H1 (cell line): ENCODE data around the gene KIAA0319L. TPM values are rescaled to one million over a fixed set of nuclear protein-coding genes. Genes with fewer than 3 reads are reported as not detected.

Source experiments
- CTCF ChIA-PET: fragments of 300-600 bp; sonication (Branson Sonifier 250); formaldehyde crosslinking; loops from one replicate; lab custom pipeline; 2021; ENCODE audit not compliant: partially characterized antibody; lab: Charles Lee
- POLR2A ChIA-PET: fragments of 300-600 bp; sonication (Branson Sonifier 250); formaldehyde crosslinking; loops from one replicate; lab custom pipeline; 2021; ENCODE audit warnings: inconsistent platforms; ENCODE audit not compliant: partially characterized antibody; lab: Charles Lee
- DNase-seq, 2 experiments: peaks; one replicate each; pipeline versions ENCODE4 v3.0.0 to v3.0.0-alpha.2; 2010 to 2022; ENCODE audit warnings: low spot score in 2 of 2, low read depth in 1 of 2, mixed read lengths in 1 of 2
- FAIRE-seq: peaks from 2 replicates; lab custom pipeline; 2011; peaks lifted over from hg19 to GRCh38; lab: Jason Lieb, UNC
- H2AFZ ChIP-seq: 2 replicates; pipeline ENCODE4 v1.8.1; 2012; ENCODE audit warnings: low read length, inconsistent platforms
- H2AK5ac ChIP-seq: 2 replicates; pipeline ENCODE4 v1.6.1; 2013; ENCODE audit warnings: low read depth, low read length
- H2BK120ac ChIP-seq: replicated peaks from 2 replicates; pipeline ENCODE3; 2013; ENCODE audit warnings: low read depth, low read length, inconsistent platforms
- H2BK12ac ChIP-seq: 2 replicates; pipeline ENCODE4 v1.6.1; 2013; ENCODE audit warnings: low read depth, low read length
- H2BK15ac ChIP-seq: 2 replicates; pipeline ENCODE4 v1.6.1; 2013; ENCODE audit warnings: low read length
- H2BK20ac ChIP-seq: 2 replicates; pipeline ENCODE4 v1.6.1; 2013; ENCODE audit warnings: low read length
- H2BK5ac ChIP-seq: 2 replicates; pipeline ENCODE4 v1.6.1; 2013; ENCODE audit warnings: low read depth, low read length
- H3K14ac ChIP-seq: 2 replicates; pipeline ENCODE4 v1.6.1; 2013; ENCODE audit warnings: inconsistent platforms; ENCODE audit not compliant: insufficient read length
- H3K18ac ChIP-seq: 2 replicates; pipeline ENCODE4 v1.6.1; 2013; ENCODE audit warnings: low read length; ENCODE audit errors: extremely low read depth
- H3K23ac ChIP-seq: 2 replicates; pipeline ENCODE4 v1.6.1; 2013; ENCODE audit warnings: inconsistent platforms; ENCODE audit not compliant: insufficient read length
- H3K23me2 ChIP-seq: 2 replicates; pipeline ENCODE4 v1.6.1; 2013; ENCODE audit warnings: low read depth, low read length
- H3K27ac ChIP-seq: 2 replicates; pipeline ENCODE4 v1.6.1; 2011; ENCODE audit warnings: low read depth, low read length, inconsistent platforms
- H3K27me3 ChIP-seq, 4 experiments: replicated peaks in 1 of 4; 1 replicate in 1 of 4; 2 replicates in 3 of 4; pipeline versions ENCODE4 v1.6.1 to v1.8.1; 2011 to 2013; ENCODE audit warnings: low read length in 3 of 4, mild to moderate bottlenecking in 3 of 4, inconsistent platforms in 2 of 4, mixed read lengths in 2 of 4, moderate library complexity in 1 of 4; ENCODE audit not compliant: control insufficient read depth in 3 of 4, insufficient read depth in 3 of 4; ENCODE audit errors: extremely low read depth in 1 of 4
- H3K36me3 ChIP-seq, 4 experiments: 2 replicates each; pipeline versions ENCODE4 v1.6.1 to v1.8.1; 2011 to 2013; ENCODE audit warnings: mild to moderate bottlenecking in 4 of 4, low read length in 3 of 4, moderate library complexity in 2 of 4, control low read depth in 1 of 4, inconsistent platforms in 1 of 4; ENCODE audit not compliant: insufficient read depth in 4 of 4, control insufficient read depth in 2 of 4
- H3K4ac ChIP-seq: replicated peaks from 2 replicates; pipeline ENCODE3; 2013; ENCODE audit warnings: low read length, low read depth, mixed read lengths, inconsistent platforms; ENCODE audit not compliant: insufficient read length
- H3K4me1 ChIP-seq, 4 experiments: replicated peaks in 1 of 4; 1 replicate in 1 of 4; 2 replicates in 3 of 4; pipeline versions ENCODE4 v1.6.1 to v1.8.1; 2011 to 2013; ENCODE audit warnings: low read length in 3 of 4, inconsistent platforms in 2 of 4, mixed read lengths in 1 of 4; ENCODE audit not compliant: insufficient read depth in 4 of 4, control insufficient read depth in 3 of 4
- H3K4me2 ChIP-seq, 2 experiments: 2 replicates each; pipeline versions ENCODE4 v1.6.1 to v1.8.1; 2011 to 2013; ENCODE audit warnings: low read depth in 2 of 2, low read length in 2 of 2, control low read depth in 1 of 2, inconsistent platforms in 1 of 2, mild to moderate bottlenecking in 1 of 2; ENCODE audit not compliant: insufficient read depth in 1 of 2
- H3K4me3 ChIP-seq, 4 experiments: fragments of 200-600, 300-600 bp in 1 of 4; sonication (generic), shearing (Covaris generic), sonication (Bioruptor Twin) in 1 of 4; 2 replicates each; pipeline versions ENCODE4 v1.5.1 to v1.8.1; 2011 to 2016; ENCODE audit warnings: low read length in 4 of 4, low read depth in 3 of 4, control low read depth in 2 of 4, inconsistent platforms in 2 of 4, mild to moderate bottlenecking in 2 of 4, mixed read lengths in 1 of 4, moderate library complexity in 1 of 4; ENCODE audit not compliant: insufficient read depth in 2 of 4; ENCODE audit errors: extremely low read depth in 1 of 4
- H3K56ac ChIP-seq: replicated peaks from 2 replicates; pipeline ENCODE3; 2013; ENCODE audit warnings: low read depth, mild to moderate bottlenecking, mixed read lengths, low read length, inconsistent platforms; ENCODE audit not compliant: insufficient read length
- H3K79me1 ChIP-seq: 2 replicates; pipeline ENCODE4 v1.6.1; 2013; ENCODE audit warnings: low read depth, low read length, control low read depth
- H3K79me2 ChIP-seq, 2 experiments: 2 replicates each; pipeline versions ENCODE4 v1.6.1 to v1.8.1; 2012 to 2013; ENCODE audit warnings: low read length in 2 of 2, mild to moderate bottlenecking in 2 of 2, inconsistent platforms in 1 of 2; ENCODE audit not compliant: insufficient read depth in 2 of 2, control insufficient read depth in 1 of 2
- H3K9ac ChIP-seq, 4 experiments: replicated peaks in 1 of 4; 1 replicate in 1 of 4; 2 replicates in 3 of 4; pipeline versions ENCODE4 v1.6.1 to v1.8.1; 2011 to 2013; ENCODE audit warnings: low read depth in 3 of 4, low read length in 3 of 4, control low read depth in 2 of 4, mild to moderate bottlenecking in 2 of 4, moderate library complexity in 2 of 4, inconsistent platforms in 1 of 4; ENCODE audit errors: extremely low read depth in 1 of 4
- H3K9me3 ChIP-seq, 2 experiments: 2 replicates each; pipeline versions ENCODE4 v1.6.1 to v1.8.1; 2012 to 2013; ENCODE audit warnings: mild to moderate bottlenecking in 2 of 2, moderate library complexity in 2 of 2, control low read depth in 1 of 2, inconsistent platforms in 1 of 2, low read depth in 1 of 2, low read length in 1 of 2, mixed read lengths in 1 of 2; ENCODE audit not compliant: insufficient read depth in 2 of 2
- H4K20me1 ChIP-seq, 2 experiments: replicated peaks in 1 of 2; 2 replicates each; pipeline versions ENCODE3 to v1.8.1; 2011 to 2013; ENCODE audit warnings: inconsistent platforms in 2 of 2, low read length in 2 of 2, mild to moderate bottlenecking in 1 of 2; ENCODE audit not compliant: insufficient read depth in 2 of 2, control insufficient read depth in 1 of 2
- H4K5ac ChIP-seq: 2 replicates; pipeline ENCODE4 v1.6.1; 2013; ENCODE audit warnings: low read length, low read depth, mixed read lengths, inconsistent platforms; ENCODE audit not compliant: insufficient read length
- H4K8ac ChIP-seq: 2 replicates; pipeline ENCODE4 v1.8.0; 2013; ENCODE audit warnings: mild to moderate bottlenecking, moderate library complexity, low read length, inconsistent platforms; ENCODE audit not compliant: insufficient read depth; ENCODE audit errors: extremely low read depth
- H4K91ac ChIP-seq: replicated peaks from 2 replicates; pipeline ENCODE3; 2013; ENCODE audit warnings: low read length, mixed read lengths, inconsistent platforms; ENCODE audit not compliant: insufficient read length
- CBX8 ChIP-seq: fragments of 300-800, 300-1000 bp; sonication (generic); IDR thresholded peaks from 2 replicates; pipeline ENCODE4 v1.7.1; 2016; ENCODE audit warnings: low read depth, low read length, borderline replicate concordance
- CHD2 ChIP-seq: IDR thresholded peaks from 2 replicates; pipeline ENCODE4 v1.6.1; 2012; ENCODE audit warnings: low read length, improper control_type of control experiment
- NANOG ChIP-seq: IDR thresholded peaks from 2 replicates; pipeline ENCODE4 v1.6.1; 2011; ENCODE audit warnings: low read length, low read depth, mild to moderate bottlenecking, inconsistent platforms; ENCODE audit not compliant: insufficient read depth, poor library complexity, severe bottlenecking
- RAD21 ChIP-seq, 2 experiments: IDR thresholded peaks in 1 of 2; conservative IDR thresholded peaks in 1 of 2; 2 replicates each; pipeline ENCODE4 v1.6.1; 2011; ENCODE audit warnings: low read depth in 2 of 2, low read length in 2 of 2, improper control_type of control experiment in 1 of 2, inconsistent platforms in 1 of 2, mild to moderate bottlenecking in 1 of 2, moderate library complexity in 1 of 2
- RFX5 ChIP-seq: IDR thresholded peaks from 2 replicates; pipeline ENCODE4 v1.6.1; 2011; ENCODE audit warnings: low read depth, low read length, improper control_type of control experiment, borderline replicate concordance
- SAP30 ChIP-seq: fragments of 300-600 bp; sonication (generic); IDR thresholded peaks from 2 replicates; pipeline ENCODE4 v1.7.1; 2012; ENCODE audit warnings: low read length, moderate library complexity, mild to moderate bottlenecking, inconsistent platforms; ENCODE audit not compliant: insufficient read depth, insufficient replicate concordance
- SIN3A ChIP-seq, 2 experiments: IDR thresholded peaks in 1 of 2; conservative IDR thresholded peaks in 1 of 2; 2 replicates each; pipeline ENCODE4 v1.6.1; 2011 to 2012; ENCODE audit warnings: low read length in 2 of 2, improper control_type of control experiment in 1 of 2, low read depth in 1 of 2, mild to moderate bottlenecking in 1 of 2
- SP1 ChIP-seq: IDR thresholded peaks from 2 replicates; pipeline ENCODE4 v1.6.1; 2011; ENCODE audit warnings: low read depth, low read length
- SRF ChIP-seq: IDR thresholded peaks from 2 replicates; pipeline ENCODE4 v1.6.1; 2011; ENCODE audit warnings: mild to moderate bottlenecking, low read depth, low read length, moderate library complexity
- SUZ12 ChIP-seq: fragments of 200-600 bp; sonication (generic); IDR thresholded peaks from 2 replicates; pipeline ENCODE4 v1.6.1; 2012; ENCODE audit warnings: mild to moderate bottlenecking, inconsistent platforms, low read length, moderate library complexity, mixed read lengths
- TAF1 ChIP-seq: IDR thresholded peaks from 2 replicates; pipeline ENCODE4 v1.6.1; 2011; ENCODE audit warnings: mild to moderate bottlenecking, low read depth, low read length
- TAF7 ChIP-seq: optimal IDR thresholded peaks from 2 replicates; pipeline ENCODE3; 2011; ENCODE audit warnings: low read depth, mild to moderate bottlenecking, inconsistent platforms, low read length, moderate library complexity, borderline replicate concordance
- TEAD4 ChIP-seq: IDR thresholded peaks from 2 replicates; pipeline ENCODE4 v1.6.1; 2012; ENCODE audit warnings: low read depth, low read length, inconsistent platforms, mixed read lengths
- WGBS, 2 experiments: shearing (Covaris generic) in 1 of 2; methylation state at CpG; one replicate each; pipeline versions ENCODE4 v1.1.6 to v1.1.7; 2013 to 2015; ENCODE audit warnings: low lambda C conversion rate in 2 of 2, mixed read lengths in 2 of 2, inconsistent platforms in 1 of 2, low coverage in 1 of 2, missing lambda C conversion rate in 1 of 2; ENCODE audit not compliant: insufficient replicate concordance in 2 of 2, insufficient coverage in 1 of 2, insufficient read length in 1 of 2; ENCODE audit errors: extremely low coverage in 1 of 2, missing lambda C conversion rate in 1 of 2; 5-methylcytosine and 5-hydroxymethylcytosine counted together
- polyA plus RNA-seq, 7 experiments: library from polyadenylated mRNA; depleted of rRNA in 3 of 7; stranded (reverse) in 5 of 7; unstranded in 2 of 7; fragments of >200 nt in 5 of 7; fragments of 200-250 nt in 2 of 7; gene quantifications; 1 replicate in 5 of 7; 2 replicates in 1 of 7; 4 replicates in 1 of 7; pipeline versions ENCODE4 v1.2.1 to v1.2.3, GENCODE V29; 2011 to 2013; ENCODE audit warnings: missing spikeins in 2 of 7, mixed read lengths in 2 of 7
- total RNA-seq: library from RNA; stranded (reverse); fragmentation: NEBNext Ultra II Directional; extraction: Animal tissue kit (Norgen Biotek cat#: 25700); gene quantifications from 2 replicates; pipeline ENCODE4 v1.2.1, GENCODE V29; 2021

Gene KIAA0319L
- total and polyA plus RNA-seq, 2 of the 8 experiments (the other 6 are each of a cell fraction or from before 2014, with no cell fraction given): 40.1 to 55.7 TPM

DNA sequence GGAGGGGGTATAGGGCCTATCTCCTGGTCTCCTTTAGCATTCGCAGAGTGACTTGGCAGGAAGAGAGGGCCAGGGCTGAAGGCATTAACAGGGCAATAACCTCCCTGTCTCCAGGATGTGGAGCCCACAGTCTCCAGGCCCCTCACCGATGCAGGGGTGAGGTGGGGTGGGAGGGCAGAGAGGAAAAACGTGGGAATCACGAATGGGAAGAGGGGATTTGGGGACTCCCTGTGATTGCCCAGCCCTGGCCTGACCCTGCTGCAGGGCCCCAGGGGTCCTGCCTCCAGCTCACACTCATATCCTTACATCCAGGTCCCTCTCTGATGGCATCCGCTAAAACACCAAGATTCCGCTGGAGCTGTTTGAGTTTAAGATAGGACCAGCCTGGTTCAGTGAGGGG, 30.5 kb upstream of the KIAA0319L start:
- 0 out of 2 replicates have a peak, but pooled peaks cover 2% of the 10 kb centered on the region for H3K79me1 ChIP-seq
- H2AFZ ChIP-seq: no peak overlapping the region
- H3K9me3 ChIP-seq: no peaks in the 10 kb centered on the region
- DNase-seq (no peak), FAIRE-seq (no peak)
- no peaks in the 10 kb centered on the region for H3K79me2 ChIP-seq
- no peak overlapping the region for H4K91ac ChIP-seq
- no peak overlapping the region for H3K4me2 ChIP-seq
- H4K8ac ChIP-seq: no peak overlapping the region
- H3K56ac ChIP-seq: no peak overlapping the region
- POLR2A ChIA-PET: interaction anchor here (1.1 to 1.5 kb wide), 2 partner anchors 10 kb away, joined by 4 read pairs; no protein-coding TSS in a partner anchor
- H3K9ac ChIP-seq: no peak overlapping the region
- H3K14ac ChIP-seq: no peak overlapping the region
- no peaks in the 10 kb centered on the region; the same call in 1 of the 2 replicates for H3K23me2 ChIP-seq
- no peaks in the 10 kb centered on the region for H3K36me3 ChIP-seq
- no peak overlapping the region for H2BK5ac ChIP-seq
- CTCF ChIA-PET: interaction anchor here (0.5 to 0.9 kb wide), 2 partner anchors 19 to 128 kb away, joined by 3 to 4 read pairs; no protein-coding TSS in a partner anchor
- H3K23ac ChIP-seq: no peak overlapping the region
- H4K20me1 ChIP-seq: peaks cover 0 to 16% of the 10 kb centered on the region in 2 experiments
- H3K4me3 ChIP-seq: no peak overlapping the region
- H3K4me1 ChIP-seq: peaks cover 0 to 8% (median 3%) of the 10 kb centered on the region in 4 experiments; a peak in 3 of 7 replicates
- no peak overlapping the region for H3K4ac ChIP-seq
- H2BK12ac ChIP-seq: no peak overlapping the region
- peaks cover 0 to 2% (median 0%) of the 10 kb centered on the region in 4 experiments; a peak in 1 of 7 replicates for H3K27me3 ChIP-seq
- no peak overlapping the region for H2BK20ac ChIP-seq
- H3K18ac ChIP-seq: no peak overlapping the region
- 74% methylated on average over 6 of the region's 6 CpGs; no CpG with 5 or more reads in 1 of the 2 experiments for WGBS, 2 experiments
- H2BK120ac ChIP-seq: no peak overlapping the region
- no peak overlapping the region for H2AK5ac ChIP-seq
- no peak overlapping the region for H3K27ac ChIP-seq
- H4K5ac ChIP-seq: no peak overlapping the region
- H2BK15ac ChIP-seq: no peak overlapping the region
- TF ChIP-seq TAF1: no peak
- no peak for TF ChIP-seq NANOG
- TF ChIP-seq TEAD4: no peak
- no peak for TF ChIP-seq SUZ12
- no peak for TF ChIP-seq SRF
- no peak for TF ChIP-seq CHD2
- no peak for TF ChIP-seq SAP30
- TF ChIP-seq RAD21 (IDR thresholded peaks at IDR 0.05 in 1 of 2, conservative IDR thresholded peaks at IDR 0.05 in 1 of 2; ENCODE audit: low read depth in 2 of 2, low read length in 2 of 2): no peak
- no peak for TF ChIP-seq SP1
- TF ChIP-seq CBX8: no peak
- no peak for TF ChIP-seq TAF7
- TF ChIP-seq RFX5: no peak
- TF ChIP-seq SIN3A (conservative IDR thresholded peaks at IDR 0.05 in 1 of 2, IDR thresholded peaks at IDR 0.05 in 1 of 2; ENCODE audit: low read depth in 1 of 2, low read length in 2 of 2): no peak
